Stimulated activated CD4-positive, alpha-beta T cell treated with anti-CD3 and anti-CD28 coated beads, TNF-alpha, amount 100 ng/mL, for 24 hours (primary cell): ENCODE results near the gene ANO8.
"Not testable (repeated sequence)": the region's sequence is repeated elsewhere in the genome, so short reads cannot be mapped to it uniquely, and the experiment has no call there.

Experiments
- DNase-seq, 3 experiments: peaks; one replicate each; pipeline ENCODE4 v3.0.0-alpha.2; 2020; ENCODE audit warnings: low read depth in 3 of 3

The ANO8 gene

DNA sequence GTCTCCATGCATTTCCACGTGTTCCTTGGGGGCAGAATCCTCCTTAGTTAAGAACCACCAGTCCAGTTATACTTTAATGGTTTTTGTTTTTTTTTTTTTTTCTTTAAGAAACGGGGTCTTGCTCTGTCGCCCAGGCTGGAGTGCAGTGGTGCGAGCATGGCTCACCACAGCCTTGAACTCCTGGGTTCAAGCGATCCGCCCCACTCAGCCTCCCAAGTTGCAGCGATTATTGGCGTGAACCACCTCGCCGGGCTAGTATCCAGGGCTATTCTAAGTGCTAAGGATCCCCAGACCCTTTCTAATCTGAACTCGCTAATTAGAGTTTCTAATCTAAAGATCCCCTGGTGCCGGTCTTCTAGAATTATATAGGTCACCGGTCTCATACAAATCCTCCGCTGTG is 41.0 kb downstream of the ANO8 start:
- DNase-seq: no peak

DNA sequence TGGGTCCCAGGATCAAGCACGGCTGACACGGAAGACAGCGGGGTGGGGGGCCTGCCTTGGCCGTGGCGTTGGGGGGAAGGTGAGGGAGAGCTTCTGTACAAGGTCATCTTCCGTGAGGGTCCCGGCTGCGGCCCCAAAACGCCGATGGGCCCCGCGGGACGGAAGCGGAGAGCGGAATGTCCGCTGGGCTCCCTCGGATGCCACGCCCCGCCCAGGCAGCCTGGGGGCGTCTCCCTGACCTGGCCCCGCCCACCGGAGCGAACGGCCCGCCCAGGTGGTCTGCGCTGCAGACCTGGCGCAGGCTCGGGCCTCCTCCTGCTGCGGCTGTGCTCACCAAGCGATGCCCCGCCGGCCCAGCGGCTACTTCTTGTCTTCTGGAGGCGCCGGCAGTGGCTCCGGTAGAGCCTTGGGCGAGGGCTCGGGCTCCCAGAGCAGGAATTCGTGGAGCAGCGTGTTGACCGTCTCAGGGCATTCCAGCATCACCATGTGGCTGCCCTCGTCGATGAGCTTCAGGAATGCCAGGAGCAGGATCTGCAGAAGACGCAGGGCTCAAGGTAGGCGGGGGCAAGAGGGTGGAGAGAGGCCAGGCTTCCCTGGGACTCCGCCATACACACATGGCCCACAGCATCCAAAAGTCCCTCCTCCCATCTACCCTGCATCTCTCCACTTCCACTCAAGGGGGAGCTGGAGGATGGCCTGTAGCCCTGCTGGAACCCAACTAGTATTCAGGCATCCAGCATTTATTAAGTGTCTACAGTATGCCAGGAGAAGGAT is 42.2 kb downstream of the ANO8 start:
- peak; percentile 61 to 81 (median 62) for DNase-seq

DNA sequence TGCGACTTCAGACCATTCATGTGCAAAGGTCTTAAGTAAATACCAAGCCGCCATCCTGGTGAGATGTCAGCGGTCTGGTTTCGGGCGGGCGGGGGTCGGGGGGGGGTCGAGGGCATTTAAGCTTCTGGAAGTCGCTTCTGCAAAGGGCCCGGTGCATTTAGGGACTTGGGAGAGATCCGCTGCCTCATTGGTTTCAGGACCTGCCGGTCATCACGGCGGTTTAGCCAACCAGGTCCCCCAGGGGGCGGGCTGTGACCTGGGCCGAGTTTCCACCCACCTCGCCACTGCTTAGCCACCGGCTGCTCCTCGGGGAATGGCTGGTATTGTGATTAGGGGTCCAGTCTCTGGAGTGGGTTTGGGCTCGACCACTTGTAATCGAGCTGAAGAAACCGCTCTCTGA is 45.2 kb downstream of the ANO8 start:
- peak in 1 of 3 experiments; percentile 68 for DNase-seq

DNA sequence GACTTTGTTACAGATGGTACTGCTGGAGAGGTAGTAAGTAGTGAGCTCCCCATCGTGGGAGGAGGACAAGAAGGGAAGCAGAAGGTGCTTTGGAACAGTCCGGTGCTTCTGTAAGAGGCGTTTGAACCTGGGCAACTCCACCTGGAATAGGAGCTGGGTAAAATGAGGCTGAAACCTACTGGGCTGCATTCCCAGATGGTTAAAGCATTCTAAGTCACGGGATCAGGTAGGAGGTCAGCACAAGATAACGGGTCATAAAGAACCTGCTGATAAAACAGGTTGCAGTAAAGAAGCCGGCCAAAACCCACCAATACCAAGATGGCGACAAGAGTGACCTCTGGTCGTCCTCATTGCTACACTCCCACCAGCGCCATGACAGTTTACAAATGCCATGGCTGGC is 47.9 kb downstream of the ANO8 start:
- no peak for DNase-seq

DNA sequence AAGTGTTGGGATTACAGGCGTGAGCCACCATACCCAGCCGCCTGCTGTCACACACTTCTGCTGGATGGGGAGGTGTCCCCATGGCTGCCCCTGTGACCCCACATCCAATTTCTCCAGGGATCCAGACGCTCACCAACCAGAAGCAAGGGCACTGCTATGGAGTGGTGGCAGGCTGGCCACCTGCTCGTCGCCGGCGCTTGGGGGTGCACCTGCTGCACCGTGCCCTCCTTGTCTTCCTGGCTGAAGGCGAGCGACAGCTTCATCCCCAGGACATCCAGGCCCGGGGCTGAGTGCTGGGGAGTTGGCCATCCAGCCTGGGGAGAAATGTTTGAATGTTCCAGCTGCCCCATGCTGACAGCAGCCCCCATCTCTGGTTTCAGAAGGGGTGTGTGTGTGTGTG is 48.4 kb downstream of the ANO8 start:
- DNase-seq: no peak

DNA sequence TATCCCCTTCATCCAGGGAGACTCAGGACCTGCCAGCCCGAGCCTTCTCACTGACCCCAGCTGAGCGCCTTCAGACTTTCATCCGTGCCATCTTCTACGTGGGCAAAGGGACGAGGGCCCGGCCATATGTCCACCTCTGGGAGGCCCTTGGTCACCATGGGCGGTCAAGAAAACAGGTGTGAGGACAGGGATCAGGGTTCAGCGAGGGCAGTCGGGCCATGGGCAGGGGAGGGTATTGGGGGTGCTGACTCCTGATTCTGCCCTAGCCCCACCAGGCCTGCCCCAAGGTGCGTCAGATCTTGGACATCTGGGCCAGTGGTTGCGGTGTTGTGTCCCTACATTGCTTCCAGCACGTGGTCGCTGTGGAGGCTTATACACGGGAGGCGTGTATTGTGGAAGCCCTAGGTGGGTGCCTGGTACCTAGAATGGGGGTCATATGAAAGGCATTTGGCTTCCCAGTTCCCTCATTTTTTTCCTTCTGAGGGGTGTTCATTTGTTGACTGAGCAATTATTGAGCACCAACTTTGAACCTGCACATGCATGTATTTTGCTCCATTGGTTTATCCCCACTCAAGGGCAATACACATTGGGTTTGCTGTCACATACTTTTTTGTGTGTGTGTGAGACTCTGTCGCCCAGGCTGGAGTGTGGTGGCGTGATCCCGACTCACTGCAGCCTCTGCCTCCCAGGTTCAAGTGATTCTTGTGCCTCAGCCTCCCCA is 49.1 kb downstream of the ANO8 start:
- DNase-seq: no peak

DNA sequence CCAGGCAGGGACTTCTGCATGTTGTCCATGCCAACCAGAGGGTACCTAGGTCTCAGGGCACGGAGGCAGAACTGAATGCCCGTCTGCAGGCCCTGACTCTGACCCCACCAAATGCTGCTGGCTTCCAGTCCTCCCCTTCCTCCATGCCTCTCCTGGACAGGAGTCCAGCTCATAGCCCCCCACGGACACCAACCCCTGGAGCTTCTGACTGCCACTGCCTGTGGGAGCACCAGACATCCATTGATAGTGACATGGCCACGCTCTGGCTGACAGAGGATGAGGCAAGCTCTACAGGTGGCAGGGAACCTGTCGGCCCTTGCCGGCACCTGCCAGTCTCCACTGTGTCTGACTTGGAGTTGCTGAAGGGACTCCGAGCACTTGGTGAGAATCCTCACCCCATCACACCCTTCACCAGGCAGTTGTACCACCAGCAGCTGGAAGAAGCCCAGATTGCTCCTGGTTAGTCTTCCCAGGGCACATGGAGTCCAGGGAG is 51.1 kb downstream of the ANO8 start:
- DNase-seq: no peak

DNA sequence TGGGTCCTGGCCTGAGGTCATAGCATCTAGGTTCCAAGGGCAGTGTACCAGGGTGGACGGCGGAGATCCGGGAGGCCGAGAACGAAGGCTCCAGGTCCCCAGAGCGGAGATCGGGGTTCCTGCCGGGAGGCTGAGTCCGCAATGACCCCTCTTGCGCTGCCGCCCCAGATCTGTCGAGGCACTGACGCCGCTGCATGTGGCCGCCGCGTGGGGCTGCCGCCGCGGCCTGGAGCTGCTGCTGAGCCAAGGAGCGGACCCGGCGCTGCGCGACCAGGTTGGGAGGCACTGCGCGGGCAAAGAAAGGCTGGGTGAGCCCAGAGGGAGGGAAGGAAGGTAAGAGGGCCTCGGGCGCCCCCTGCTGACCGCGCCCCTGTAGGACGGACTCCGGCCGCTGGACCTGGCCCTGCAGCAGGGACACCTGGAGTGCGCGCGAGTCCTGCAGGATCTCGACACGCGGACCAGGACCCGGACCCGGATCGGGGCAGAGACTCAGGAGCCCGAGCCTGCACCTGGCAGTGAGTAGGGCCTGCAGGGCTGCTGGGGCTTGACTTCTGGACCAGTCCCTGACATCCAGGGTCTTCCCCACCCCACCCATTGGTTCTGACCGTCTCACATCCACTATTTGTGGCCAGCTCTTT is 52.0 kb downstream of the ANO8 start:
- peak; percentile 55 to 81 (median 59) for DNase-seq

DNA sequence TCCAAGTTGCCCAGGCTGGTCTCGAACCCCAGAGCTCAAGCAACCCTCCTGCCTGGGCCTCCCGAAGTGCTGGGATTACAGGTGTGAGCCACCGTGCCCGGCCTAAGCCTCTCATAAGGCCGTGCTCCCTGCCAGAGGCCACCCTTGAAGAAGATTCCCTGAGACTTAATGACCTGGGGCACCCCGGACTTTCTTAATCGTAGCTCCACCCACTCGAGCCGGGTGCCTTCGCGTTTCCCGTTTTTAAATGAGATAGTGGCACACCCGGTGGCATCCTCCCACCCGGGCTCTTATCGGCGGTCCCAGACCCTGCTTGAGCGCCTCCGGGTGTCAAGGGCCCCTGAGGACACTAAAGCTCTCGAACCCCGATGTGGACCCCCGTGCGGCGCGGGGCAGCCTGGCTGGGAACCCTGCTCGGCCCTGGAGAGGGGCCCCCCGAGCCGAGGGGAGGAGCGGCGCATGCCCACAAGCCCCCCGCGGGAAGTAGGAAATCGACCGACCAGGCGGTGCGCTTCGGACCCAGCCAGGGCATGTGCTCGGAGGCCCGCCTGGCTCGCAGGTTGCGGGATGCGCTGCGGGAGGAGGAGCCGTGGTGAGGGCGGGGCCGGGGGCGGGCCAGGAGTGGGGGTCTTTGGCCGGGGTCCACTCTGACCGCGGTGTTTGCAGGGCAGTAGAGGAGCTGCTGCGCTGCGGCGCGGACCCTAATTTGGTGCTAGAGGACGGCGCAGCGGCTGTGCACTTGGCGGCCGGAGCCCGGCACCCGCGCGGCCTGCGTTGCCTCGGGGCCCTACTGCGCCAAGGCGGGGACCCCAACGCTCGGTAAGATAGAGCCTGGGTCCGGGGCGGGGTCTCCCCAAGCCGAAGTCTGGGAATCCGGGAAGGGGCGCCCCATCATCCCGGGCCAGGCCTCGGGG is 53.0 kb downstream of the ANO8 start, which contains the start of gene ANKLE1:
ANKLE1 (plus strand) TSS at position 511 of the 914 bp plus-strand sequence; CDS start at position 531, 20 bp downstream.
- DNase-seq: peak in 1 of 3 experiments; percentile 46

DNA sequence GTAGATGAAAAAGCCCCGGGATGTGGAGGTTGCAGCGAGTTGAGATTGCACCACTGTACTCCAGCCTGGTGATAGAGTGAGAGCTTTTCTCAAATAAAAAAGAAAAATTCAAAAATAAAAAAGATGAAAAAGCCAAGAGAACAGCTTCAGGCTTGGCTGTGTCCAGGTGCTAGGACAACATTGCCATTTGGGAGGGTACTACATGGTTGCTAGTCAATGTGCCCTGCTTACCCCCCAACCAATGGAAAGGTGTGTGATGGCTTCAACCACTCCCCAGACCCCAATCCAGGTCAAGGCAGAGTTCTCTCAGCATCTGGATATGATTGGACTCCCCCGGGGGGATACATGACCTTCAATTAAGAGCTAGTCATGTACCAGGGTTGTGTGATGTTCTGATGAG is 55.2 kb downstream of the ANO8 start:
- DNase-seq: no peak

DNA sequence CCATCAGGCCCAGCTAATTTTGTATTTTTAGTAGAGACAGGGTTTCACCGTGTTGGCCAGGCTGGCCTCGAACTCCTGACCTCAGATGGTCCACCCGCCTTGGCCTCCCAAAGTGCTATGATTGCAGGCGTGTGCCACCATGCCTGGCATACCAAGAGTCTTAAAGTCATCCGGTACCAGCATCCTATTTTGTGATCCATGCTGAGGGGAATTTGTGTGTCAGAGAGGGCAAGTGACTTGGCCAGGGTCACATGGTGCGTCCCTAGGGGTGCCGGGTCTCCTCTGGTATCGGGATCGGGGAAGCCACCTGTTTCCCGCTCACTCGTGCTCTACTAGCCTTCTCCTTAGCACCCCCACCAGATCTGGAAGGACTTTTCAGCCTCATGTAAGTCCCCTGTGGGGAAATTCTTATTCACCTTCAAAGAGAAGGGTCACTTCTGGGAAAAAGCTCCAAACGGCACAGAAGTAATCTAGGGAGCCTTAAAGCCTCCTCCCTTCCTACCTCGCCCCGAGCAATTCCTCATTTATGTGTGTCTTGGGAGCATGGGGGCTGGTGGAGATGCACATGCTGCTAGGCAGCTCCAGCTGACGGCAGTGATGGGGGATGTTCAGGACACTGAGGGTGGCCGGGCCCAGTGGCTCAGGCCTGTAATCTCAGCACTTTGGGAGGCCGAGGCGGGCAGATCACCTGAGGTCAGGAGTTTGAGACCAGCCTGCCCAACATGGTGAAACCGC is 59.0 kb downstream of the ANO8 start:
- DNase-seq: no peak

DNA sequence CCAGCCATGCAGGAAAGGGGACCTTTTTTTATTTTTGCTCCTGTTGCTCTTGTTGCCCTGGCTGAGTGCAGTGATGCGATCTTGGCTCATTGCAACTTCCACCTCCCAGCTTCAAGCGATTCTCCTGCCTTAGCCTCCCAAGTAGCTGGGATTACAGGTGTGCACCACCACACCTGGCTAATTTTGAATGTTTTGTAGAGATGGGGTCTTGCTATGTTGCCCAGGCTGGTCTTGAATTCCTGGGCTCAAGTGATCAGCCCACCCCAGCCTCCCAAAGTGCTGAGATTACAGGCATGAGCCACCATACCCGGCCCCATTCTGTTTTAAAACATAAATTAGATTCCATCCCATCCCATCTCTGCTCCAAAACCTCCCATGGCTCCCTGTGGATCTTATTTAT is 59.8 kb downstream of the ANO8 start:
- DNase-seq: not testable (repeated sequence)
